OCI-LY7 (cell line): ENCODE results near the gene COL6A2. TPM values are rescaled to one million over a fixed set of nuclear protein-coding genes. Genes with fewer than 3 reads are reported as not detected.

ENCODE experiments used
- BruUV-seq: library from RNA; stranded (reverse); fragments of 400-500 nt; replicated peaks from 2 replicates; lab custom pipeline; 2021; lab: Mats Ljungman, UMichigan
- CTCF ChIA-PET: fragments of 300-600 bp; sonication (Branson Sonifier 250); formaldehyde crosslinking; loops from one replicate; lab custom pipeline; 2022; ENCODE audit warnings: antibody characterized with exemption; ENCODE audit not compliant: unreplicated experiment; lab: Charles Lee
- POLR2A ChIA-PET: fragments of 300-600 bp; sonication (Branson Sonifier 250); formaldehyde crosslinking; loops from one replicate; lab custom pipeline; 2022; ENCODE audit warnings: antibody characterized with exemption; lab: Charles Lee
- DNase-seq: peaks from one replicate; pipeline ENCODE4 v3.0.0-alpha.2; 2015; ENCODE audit warnings: low spot score
- H2AFZ ChIP-seq: fragments of 200-600 bp; sonication (generic), shearing (Covaris generic); 2 replicates; pipeline ENCODE4 v1.6.1; 2014; ENCODE audit warnings: mild to moderate bottlenecking, antibody characterized with exemption, low read length, moderate library complexity
- H3K27ac ChIP-seq: fragments of 200-600 bp; sonication (generic); 2 replicates; pipeline ENCODE4 v1.5.1; 2014; ENCODE audit warnings: mixed run types, low read depth, mild to moderate bottlenecking, moderate library complexity, low read length, inconsistent platforms; ENCODE audit not compliant: poor library complexity, severe bottlenecking
- H3K36me3 ChIP-seq: fragments of 200-600 bp; sonication (generic); 2 replicates; pipeline ENCODE4 v1.6.1; 2014; ENCODE audit warnings: mild to moderate bottlenecking, antibody characterized with exemption, low read length, moderate library complexity, mixed read lengths; ENCODE audit not compliant: insufficient read depth
- H3K4me1 ChIP-seq: fragments of 200-600 bp; sonication (generic); 2 replicates; pipeline ENCODE4 v1.5.1; 2014; ENCODE audit warnings: mild to moderate bottlenecking, low read length; ENCODE audit not compliant: insufficient read depth, poor library complexity, severe bottlenecking
- H3K4me2 ChIP-seq: fragments of 200-600 bp; sonication (generic); 2 replicates; pipeline ENCODE4 v1.6.1; 2014; ENCODE audit warnings: mild to moderate bottlenecking, low read length
- H3K4me3 ChIP-seq: fragments of 200-600 bp; sonication (generic); 2 replicates; pipeline ENCODE4 v1.5.1; 2014; ENCODE audit warnings: mild to moderate bottlenecking, low read depth, low read length; ENCODE audit not compliant: poor library complexity, severe bottlenecking
- H3K79me2 ChIP-seq: fragments of 200-600 bp; sonication (generic); 2 replicates; pipeline ENCODE4 v1.6.1; 2016; ENCODE audit warnings: low read depth, mild to moderate bottlenecking, low read length, moderate library complexity, mixed read lengths; ENCODE audit not compliant: insufficient read depth
- H3K9me2 ChIP-seq: fragments of 200-600 bp; sonication (generic); 2 replicates; pipeline ENCODE4 v1.6.1; 2016; ENCODE audit warnings: mild to moderate bottlenecking, low read length, mixed read lengths; ENCODE audit not compliant: insufficient read depth
- H3K9me3 ChIP-seq: fragments of 200-600 bp; sonication (generic); 2 replicates; pipeline ENCODE4 v1.6.1; 2014; ENCODE audit warnings: mild to moderate bottlenecking, mixed run types, low read length, mixed read lengths
- H4K20me1 ChIP-seq: fragments of 200-600 bp; sonication (generic); 2 replicates; pipeline ENCODE4 v1.6.1; 2014; ENCODE audit warnings: mild to moderate bottlenecking, antibody characterized with exemption, low read length, moderate library complexity, mixed read lengths; ENCODE audit not compliant: insufficient read depth
- CTCF ChIP-seq: fragments of 200-600 bp; sonication (generic); conservative IDR thresholded peaks from 2 replicates; pipeline ENCODE4 v1.5.1; 2014; ENCODE audit warnings: mild to moderate bottlenecking, antibody characterized with exemption, low read length, moderate library complexity, mixed read lengths
- EZH2phosphoT487 ChIP-seq: fragments of 200-600 bp; sonication (generic); IDR thresholded peaks from 2 replicates; pipeline ENCODE4 v1.6.1; 2018; ENCODE audit warnings: low read depth, borderline replicate concordance, mild to moderate bottlenecking, mixed run types, antibody characterized with exemption, low read length, moderate library complexity, mixed read lengths
- intact Hi-C: fragments of 100-400 bp; cut with micrococcal nuclease; formaldehyde crosslinking; loops from one replicate; pipeline ENCODE4 v1.10.0; 2022; ENCODE audit not compliant: unreplicated experiment
- total RNA-seq, 2 experiments: library from RNA; depleted of rRNA in 1 of 2; stranded (reverse); fragments of >200 nt in 1 of 2; shearing (Covaris generic) in 1 of 2; gene quantifications; 2 replicates each; pipeline ENCODE4 v1.2.3, GENCODE V29; 2014 to 2022

Gene COL6A2
- total RNA-seq, 2 experiments from 2014 or later: not detected

GRCh38 chr21:46171585-46171984 lies 73.7 kb downstream of the COL6A2 start:
- H3K4me3 ChIP-seq: no peak overlapping the region

GRCh38 chr21:46171996-46172862 lies 74.3 kb downstream of the COL6A2 start:
- H3K4me1 ChIP-seq: peaks cover 9% of the 10 kb centered on the region
- intact Hi-C loops: no loop called here
- POLR2A ChIA-PET: no interaction called here
- no peak overlapping the region for H3K27ac ChIP-seq
- DNase-seq: peak; percentile 4
- H3K36me3 ChIP-seq: no peaks in the 10 kb centered on the region
- no peaks in the 10 kb centered on the region for H3K9me3 ChIP-seq
- H3K79me2 ChIP-seq: no peaks in the 10 kb centered on the region
- H3K4me2 ChIP-seq: no peak overlapping the region
- H2AFZ ChIP-seq: no peak overlapping the region
- H3K9me2 ChIP-seq: no peaks in the 10 kb centered on the region
- CTCF ChIA-PET: no interaction called here
- TF ChIP-seq EZH2phosphoT487 (no peak), CTCF (no peak)
- no peaks in the 10 kb centered on the region for H4K20me1 ChIP-seq
- BruUV-seq: no TSS peak
- no peak overlapping the region for H3K4me3 ChIP-seq

More at GRCh38 chr21:46171585-46171984, 73.7 kb downstream of the COL6A2 start:
- DNase-seq: no peak
- no peaks in the 10 kb centered on the region for H3K36me3 ChIP-seq
- TF ChIP-seq EZH2phosphoT487 (no peak), CTCF (no peak)
- POLR2A ChIA-PET: no interaction called here
- no peaks in the 10 kb centered on the region for H4K20me1 ChIP-seq
- BruUV-seq: no TSS peak
- no peaks in the 10 kb centered on the region for H3K9me3 ChIP-seq
- H3K4me1 ChIP-seq: peaks cover 9% of the 10 kb centered on the region
- intact Hi-C loops: no loop called here
- no peaks in the 10 kb centered on the region for H3K79me2 ChIP-seq
- H3K27ac ChIP-seq: no peak overlapping the region
- H2AFZ ChIP-seq: no peak overlapping the region
- H3K4me2 ChIP-seq: no peak overlapping the region
- H3K9me2 ChIP-seq: no peaks in the 10 kb centered on the region
- CTCF ChIA-PET: no interaction called here

DNA sequence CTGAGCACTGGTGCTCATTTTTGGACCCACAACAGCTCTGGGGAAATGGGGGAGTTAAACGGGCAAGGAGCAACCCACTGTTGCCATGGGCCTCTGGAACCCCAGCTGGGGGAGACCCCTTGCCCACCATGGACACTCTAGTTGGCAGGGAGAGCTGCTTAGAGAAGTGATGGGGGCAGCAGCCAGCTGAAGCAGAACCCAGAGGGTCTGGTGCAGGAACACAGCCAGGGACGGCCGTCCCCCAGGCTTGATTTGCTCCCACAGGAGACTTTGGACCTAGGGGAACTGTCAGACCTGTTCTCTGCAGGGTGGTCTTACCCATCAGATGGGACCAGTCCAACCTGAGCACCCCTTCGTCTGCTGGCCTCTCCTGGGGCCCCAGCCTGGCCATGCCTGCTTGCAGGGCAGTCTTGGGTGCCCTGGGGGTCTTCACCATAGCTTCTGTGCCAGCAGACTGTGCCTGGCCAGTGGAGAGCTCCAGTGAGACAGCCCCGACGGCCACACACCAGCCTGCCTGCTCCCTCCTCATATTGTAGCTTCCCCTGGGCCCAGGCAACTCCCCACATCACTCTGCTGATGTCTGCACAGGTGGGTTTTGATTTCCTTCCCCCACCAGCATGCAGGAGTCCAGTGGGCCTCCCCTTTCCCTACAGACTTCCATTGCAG lies 75.1 kb downstream of the COL6A2 start:
- ChIA-PET POLR2A (no interaction called here), CTCF (no interaction called here)
- Histone ChIP-seq H3K9me2 (no peaks in the 10 kb centered on the region), H3K79me2 (no peaks in the 10 kb centered on the region), H2AFZ (no peak overlapping the region), H3K36me3 (no peaks in the 10 kb centered on the region), H3K4me1 (peaks cover 9% of the 10 kb centered on the region), H4K20me1 (no peaks in the 10 kb centered on the region), H3K4me2 (no peak overlapping the region), H3K27ac (no peak overlapping the region), H3K4me3 (no peak overlapping the region), H3K9me3 (no peaks in the 10 kb centered on the region)
- no peak for TF ChIP-seq CTCF
- no peak for TF ChIP-seq EZH2phosphoT487
- DNase-seq: no peak
- intact Hi-C loops: no loop called here
- no TSS peak for BruUV-seq
